Non-pigmented ciliary epithelial cell (primary cell): ENCODE measurements around the gene UNK.

Experiments
- DNase-seq: peaks from one replicate; pipeline ENCODE4 v3.0.0-alpha.2; 2010; ENCODE audit warnings: low read depth

The UNK gene

GRCh38 chr17:75822119-75822799, 37.7 kb downstream of the UNK start:
- no peak for DNase-seq

DNA sequence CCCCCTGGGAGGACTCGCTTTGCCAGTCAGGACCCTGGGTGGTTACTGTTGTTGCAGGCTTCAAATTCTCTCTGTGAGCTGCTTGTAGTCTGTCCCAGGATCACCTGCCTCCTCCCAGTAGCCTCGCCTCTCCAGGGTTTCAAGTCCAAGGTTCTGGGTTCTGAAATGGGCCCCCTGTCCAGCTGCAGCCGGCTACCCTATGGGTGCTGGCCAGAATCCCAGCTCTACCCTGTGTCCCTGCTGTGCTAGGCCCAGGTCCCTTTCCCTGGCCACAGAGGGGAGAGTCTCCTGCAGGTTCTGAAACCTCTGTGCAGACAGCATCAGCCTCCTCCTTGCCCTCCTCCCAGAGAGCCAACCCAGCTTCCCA, 38.2 kb downstream of the UNK start:
- DNase-seq, result no peak

DNA sequence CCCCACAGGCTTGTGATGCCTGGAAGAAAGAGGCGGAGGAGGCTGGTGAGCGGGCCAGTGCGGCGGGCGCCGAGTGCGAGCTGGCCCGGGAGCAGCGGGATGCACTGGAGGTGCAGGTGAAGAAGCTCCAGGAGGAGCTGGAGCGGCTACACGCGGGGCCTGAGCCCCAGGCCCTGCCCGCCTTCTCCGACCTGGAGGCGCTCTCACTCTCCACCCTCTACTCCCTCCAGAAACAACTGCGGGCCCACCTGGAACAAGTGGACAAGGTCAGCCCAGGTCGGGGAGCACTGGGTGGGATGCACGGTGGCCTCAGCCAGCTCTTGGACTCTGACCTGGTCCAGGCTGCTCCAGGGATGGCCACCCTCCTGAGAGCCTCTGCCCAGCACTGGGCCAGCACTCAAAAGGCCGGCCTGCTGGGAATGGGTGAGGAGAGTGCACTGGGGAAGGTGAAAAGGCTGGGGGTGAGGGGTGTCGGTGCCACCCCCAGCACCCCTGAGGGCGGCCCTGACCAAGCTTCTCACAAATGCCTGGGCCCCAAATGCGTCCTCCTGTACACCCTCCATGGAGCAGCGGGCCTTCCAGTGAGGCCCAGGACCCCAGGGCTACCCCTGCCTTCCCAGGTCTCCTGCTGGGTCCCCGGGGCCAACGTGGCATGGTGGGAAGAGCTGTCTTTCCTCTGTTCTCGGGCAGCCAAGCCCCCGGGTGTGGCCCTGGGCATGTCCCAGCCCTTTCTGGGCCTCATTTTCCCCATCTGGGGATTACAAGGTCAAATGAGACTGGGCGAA, 38.8 kb downstream of the UNK start:
- no peak for DNase-seq

DNA sequence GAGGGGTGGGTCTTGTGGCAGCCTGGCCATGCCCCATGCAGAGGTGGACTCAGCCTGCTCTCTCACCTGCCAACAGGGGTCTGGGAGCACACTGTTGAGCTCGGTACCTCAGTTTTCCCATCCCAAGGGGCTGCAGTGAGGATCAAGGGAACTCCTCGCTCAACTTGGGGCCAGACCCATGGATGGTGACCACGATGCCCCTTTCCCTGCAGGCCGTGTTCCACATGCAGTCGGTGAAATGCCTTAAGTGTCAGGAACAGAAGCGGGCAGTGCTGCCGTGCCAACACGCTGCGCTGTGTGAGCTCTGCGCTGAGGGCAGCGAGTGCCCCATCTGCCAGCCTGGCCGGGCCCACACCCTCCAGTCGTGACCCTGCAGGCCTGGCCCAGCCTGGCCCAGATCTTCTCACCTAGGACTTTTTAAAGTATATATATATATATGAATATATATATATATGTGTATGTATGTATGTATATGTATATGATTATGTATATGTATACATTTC, 39.5 kb downstream of the UNK start:
- no peak for DNase-seq

DNA sequence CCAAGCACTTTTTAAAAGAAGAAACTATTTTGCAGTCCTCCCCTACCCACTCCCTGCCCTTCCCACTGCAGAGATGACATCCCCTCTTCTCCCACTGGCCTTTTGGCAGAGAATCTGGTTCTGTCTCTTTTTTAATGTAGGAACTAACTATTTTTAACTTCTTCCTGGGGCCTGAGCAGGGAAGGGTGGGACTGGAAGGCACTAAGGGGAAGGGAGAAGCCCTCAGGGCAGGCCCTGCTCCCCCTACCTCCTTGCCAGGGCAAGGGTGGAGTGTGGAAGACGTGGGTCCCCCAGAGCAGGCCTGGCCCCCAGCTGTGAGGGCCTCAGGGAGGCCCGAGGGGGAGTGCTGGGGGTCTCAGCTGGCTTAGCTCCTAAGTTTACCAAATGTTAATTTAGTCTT, 40.1 kb downstream of the UNK start:
- no peak for DNase-seq

DNA sequence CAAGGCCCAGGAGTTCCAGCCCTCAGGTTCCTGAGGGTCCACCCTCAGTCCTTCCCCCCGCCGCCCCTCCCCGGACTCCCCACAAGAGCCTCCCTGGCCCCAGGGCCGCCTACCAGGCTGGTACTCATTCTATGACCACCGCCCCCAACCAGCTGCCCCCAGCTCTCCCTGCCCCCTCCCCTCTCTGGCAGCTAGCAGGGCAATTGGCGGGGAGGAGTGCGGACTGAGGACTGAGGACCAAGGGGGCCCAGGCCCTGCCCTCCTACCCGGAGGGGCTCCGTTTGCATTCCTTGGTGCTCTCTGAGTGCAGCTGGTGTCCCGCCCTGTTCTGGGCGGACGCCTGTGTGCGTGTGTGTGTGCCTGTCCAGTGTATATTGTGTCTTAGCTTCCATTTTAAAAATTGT, 40.5 kb downstream of the UNK start:
- DNase-seq, result no peak

DNA sequence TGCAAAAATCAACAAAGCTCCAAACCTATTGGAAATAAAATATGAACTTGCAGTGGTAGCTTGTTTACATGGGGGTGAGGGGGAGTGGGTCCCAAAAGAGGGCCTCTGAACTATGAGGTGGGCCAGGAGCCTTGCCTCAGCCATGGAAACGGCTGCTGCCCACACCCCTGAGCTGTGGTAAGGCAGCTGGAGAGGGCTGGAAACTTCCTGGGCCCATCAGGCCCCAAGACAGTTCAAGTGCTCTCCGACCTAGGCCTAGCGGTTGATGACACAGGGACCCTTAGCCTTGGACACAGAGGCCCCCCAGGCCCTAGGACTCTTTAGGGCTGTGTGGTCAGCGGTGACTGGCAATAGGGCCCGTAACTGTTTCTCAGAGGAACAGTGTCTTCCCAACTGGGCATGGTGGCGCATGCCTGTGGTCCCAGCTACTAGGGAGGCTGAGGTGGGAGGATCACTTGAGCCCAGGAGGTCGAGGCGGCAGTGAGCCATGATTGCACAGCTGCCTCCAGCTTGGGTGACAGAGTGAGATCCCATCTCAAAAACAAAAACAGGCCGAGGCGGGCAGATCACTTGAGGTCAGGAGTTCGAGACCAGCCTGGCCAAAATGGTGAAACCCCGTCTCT, 41.3 kb downstream of the UNK start:
- DNase-seq, result no peak

- DNase-seq, result no peak
These were observed 42.1 kb downstream of the UNK start for GRCh38 chr17:75826561-75827307.

DNA sequence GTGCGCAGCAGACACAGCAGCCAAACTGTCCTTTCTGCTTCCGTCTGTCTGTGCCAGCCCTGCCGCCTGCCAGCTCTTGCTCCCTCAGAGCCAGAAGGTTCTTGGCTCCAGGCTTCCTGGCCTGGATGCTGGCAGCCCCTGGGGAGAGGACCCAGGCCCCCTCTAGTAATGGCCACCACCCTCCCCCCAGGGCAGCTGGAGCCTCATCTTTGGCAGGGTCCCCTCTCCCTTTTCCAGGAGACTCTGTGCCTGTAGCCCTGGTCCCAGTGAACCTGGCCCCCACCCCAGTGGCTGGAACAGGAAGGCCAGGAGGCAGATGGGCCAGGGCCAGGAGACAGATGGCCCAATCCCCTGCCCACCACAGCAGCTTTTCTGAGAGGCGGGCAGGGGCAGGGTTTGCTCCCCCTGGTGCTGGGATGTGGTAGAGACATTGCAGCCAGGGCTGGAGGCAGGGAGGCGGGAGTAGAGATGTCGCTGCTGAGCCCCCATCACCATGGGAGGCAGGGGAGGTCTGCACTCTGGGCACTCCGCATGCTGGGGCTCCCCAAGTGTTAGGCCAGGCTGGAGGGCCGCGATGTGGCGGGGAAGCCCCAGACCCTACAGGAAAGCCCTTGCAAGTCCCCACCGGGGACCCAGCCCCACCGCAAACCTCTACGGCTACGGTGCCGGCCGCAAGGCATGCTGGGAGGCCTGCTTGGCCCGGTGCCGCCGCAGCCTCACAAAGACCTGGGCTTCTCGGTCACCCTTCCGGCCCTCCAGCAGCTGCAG, 42.9 kb downstream of the UNK start:
- DNase-seq, result no peak

GRCh38 chr17:75828076-75828400, 43.4 kb downstream of the UNK start:
- no peak for DNase-seq

GRCh38 chr17:75828741-75829140, 44.1 kb downstream of the UNK start:
- DNase-seq, result no peak

- DNase-seq, result no peak
These were observed 45.1 kb downstream of the UNK start for GRCh38 chr17:75829747-75830146.

DNA sequence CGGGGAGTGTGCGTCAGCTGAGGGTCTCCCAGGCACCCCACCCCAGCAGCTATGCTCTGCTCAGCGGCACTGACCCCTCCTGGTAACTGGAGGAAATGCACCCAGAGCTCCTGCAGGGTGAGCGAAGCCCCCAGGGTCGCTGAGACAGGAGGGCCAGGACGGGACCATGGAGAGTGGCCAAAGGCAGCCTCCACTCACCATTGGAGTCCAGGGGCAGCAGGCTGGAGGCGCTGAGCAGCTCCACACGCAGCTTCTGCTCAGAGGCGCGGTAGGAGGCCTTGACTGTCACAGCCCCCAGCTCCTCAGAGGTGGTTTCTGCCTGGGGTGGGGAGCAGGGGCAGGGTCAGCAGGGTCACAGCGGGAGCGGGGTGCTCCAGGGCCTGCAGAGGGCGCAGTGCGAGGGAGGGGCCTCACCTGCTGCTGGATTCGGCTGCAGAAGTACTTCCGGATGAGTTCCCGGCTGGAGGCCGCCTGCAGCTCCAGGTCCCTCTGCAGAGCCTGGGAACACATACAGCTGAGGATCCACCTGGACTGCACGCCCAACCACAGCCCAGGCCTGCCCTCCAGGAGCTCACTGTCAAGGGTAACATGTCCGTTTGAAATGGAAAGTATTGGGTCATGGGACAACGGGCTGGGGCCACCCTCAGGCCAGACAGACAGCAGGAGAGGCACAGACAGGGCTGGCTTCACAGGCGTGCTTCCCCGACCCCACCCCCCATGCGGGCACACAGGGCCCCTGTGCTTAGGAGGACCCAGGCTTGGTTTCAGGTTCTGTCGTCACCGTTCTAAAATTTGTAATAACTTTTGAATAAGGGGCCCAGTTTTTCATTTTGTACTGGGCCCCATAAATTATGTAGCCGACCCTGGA, 45.8 kb downstream of the UNK start:
- no peak for DNase-seq

DNA sequence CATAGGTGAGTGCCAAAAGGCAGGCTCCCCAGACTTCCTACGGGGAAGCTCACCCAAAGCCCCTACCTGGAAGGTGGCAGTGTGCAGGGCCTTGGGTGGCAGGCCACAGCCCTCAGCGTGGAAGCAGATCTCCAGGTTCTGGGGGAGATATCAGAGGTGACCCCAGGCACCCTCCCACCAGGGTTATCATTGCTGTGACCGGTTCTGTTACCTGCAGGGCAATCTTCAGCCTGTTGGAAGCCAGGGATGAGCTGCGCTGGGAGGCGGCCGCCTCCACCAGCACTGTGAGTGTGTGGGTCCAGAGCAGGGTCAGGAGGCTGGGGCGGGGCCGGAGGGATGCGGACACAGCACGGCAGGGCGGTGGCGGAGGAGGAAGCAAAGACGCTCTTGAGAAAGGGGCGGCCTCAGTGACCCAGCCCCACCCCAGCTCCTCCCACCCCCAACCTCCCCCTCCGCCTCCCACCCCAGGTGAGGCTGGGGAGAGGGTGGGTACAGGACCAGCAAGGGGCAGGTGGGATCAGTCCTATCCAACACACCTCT, 46.5 kb downstream of the UNK start:
- no peak for DNase-seq

DNA sequence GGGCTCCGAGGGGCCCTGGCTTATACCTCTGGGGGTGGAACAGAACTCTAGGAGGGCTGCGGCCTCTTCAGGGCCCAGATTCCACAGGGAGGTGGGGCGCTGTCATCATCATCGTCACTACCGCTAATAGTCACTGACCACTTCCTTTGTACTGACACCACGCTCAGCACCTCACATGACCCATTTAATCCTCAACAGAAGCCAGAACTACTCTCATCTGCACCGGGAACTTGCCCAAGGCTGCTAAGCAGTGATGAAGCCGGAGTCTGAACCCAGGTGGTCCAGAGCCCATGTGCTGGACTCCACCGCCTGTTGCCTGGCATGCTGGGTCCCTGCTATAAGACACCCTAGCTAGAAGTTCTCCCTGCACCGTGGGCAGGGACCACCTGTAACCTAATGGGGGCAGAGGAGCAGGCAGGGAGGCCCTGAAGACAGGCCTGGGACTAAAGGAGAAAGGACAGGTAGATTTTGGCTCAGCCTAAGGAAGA, 47.6 kb downstream of the UNK start:
- DNase-seq, result peak; percentile 79

GRCh38 chr17:75832652-75833400, 48.2 kb downstream of the UNK start:
- no peak for DNase-seq

DNA sequence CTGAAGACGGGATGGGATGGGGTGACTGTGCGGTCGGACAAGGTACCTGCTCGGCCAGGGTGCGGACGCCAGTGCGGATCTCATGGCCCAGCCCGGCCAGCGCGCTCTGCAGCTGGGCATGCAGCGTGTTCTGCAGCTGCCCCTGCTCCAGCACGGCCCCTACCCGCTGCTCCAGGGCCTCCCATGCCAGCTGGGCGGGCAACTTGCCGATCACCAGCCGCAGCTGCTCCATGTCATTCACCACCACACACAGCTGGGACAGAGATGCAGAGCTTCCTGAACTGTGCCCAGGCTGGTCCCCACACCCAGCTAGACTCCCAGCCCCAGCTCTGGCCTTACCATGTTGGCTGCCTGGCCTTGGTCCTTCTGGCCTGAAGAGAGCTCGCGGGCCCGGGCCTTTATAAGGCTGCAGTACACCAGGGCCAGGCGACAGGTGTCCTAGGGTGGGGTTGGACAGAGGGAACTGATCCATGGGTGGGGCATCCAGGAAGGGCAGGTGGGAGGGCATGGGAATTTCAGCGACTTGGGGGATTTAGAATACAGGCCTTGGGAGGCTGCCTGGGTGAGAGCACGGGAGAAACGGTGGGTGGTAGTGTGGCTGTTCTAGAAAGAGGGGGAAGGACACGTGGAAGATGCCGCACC, 49.8 kb downstream of the UNK start:
- DNase-seq, result no peak

- no peak for DNase-seq
These were observed 50.5 kb downstream of the UNK start for GRCh38 chr17:75834928-75835653.

GRCh38 chr17:75835654-75835987, 51.0 kb downstream of the UNK start:
- DNase-seq, result no peak
